Upper lobe of left lung (tissue), 4 donors: ENCODE measurements around the gene EIF4G3.

Source experiments
- POLR2A ChIP-seq, 4 donors: fragments of 450-650 bp; IDR thresholded peaks; one replicate each; pipeline ENCODE4 v1.5.1; 2016 to 2017; ENCODE audit warnings: antibody characterized with exemption in 4 of 4, mild to moderate bottlenecking in 2 of 4
- POLR2AphosphoS5 ChIP-seq, 2 donors: sonication (generic); formaldehyde crosslinking; IDR thresholded peaks; one replicate each; pipeline ENCODE4 v1.5.1; 2017; ENCODE audit warnings: antibody characterized with exemption in 2 of 2

GRCh38 chr1:20785907-20786252, 390.8 kb downstream of the EIF4G3 start:
- no peak for TF ChIP-seq POLR2AphosphoS5 (IDR thresholded peaks at IDR 0.05)
- TF ChIP-seq POLR2A (IDR thresholded peaks at IDR 0.05): no peak
